Fibroblast of lung (primary cell): Measurements from ENCODE around the gene IQSEC2.

ENCODE experiments used
- CTCF ChIP-seq, 2 donors: IDR thresholded peaks in 1 of 2; conservative IDR thresholded peaks in 1 of 2; 1 replicate in 1 of 2; 2 replicates in 1 of 2; pipeline ENCODE4 v1.5.1; 2011 to 2012; ENCODE audit warnings: low read length in 2 of 2, control low read depth in 1 of 2, inconsistent platforms in 1 of 2, low read depth in 1 of 2, mild to moderate bottlenecking in 1 of 2
- EZH2 ChIP-seq: IDR thresholded peaks from 2 replicates; pipeline ENCODE4 v1.5.1; 2012; ENCODE audit warnings: low read length, control low read depth, mild to moderate bottlenecking; ENCODE audit errors: missing control alignments

- TF ChIP-seq CTCF (conservative IDR thresholded peaks at IDR 0.05 in 1 of 2, IDR thresholded peaks at IDR 0.05 in 1 of 2; ENCODE audit: low read depth in 1 of 2, low read length in 2 of 2) (no peak), EZH2 (no peak)
Observed at GRCh38 chrX:53286171-53286570, 4.8 kb upstream of the IQSEC2 start.
